Measurements from ENCODE around the gene HOXB6.
A peak's percentile ranks its signal among the peaks of the same experiment; 100 is the strongest.

Gene HOXB6

DNA sequence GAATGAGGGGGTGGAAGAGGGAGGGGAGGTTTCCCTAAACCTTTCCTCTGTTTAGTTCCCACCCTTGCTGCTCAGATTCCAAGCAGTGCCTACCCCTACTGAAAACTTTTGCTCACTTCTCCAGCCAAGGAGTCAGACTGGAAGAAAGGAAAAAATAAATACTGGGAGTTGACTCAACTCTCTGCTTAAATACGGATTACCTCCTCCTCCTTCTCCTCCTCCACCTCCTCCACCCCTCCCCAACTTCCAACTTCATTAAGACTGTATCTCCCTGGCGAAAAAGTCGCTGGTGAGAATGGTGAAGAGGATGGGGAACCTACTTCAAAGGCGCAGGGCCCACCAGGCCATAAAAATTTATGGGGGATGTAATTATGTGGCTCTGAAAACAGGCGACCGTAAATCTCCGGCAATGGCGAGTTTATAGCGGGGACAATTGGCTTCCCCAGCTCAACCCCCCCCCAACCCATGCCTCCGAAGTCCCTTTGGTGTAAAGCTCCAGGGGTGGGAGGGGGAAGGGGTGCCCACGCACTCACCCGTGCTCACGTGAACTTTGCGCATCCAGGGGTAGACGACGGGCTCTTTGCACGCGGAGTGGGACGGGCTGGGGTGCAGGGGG, 27.3 kb downstream of the HOXB6 start:
- Histone ChIP-seq H3K36me3 (ENCODE audit: control insufficient read depth, insufficient read depth, low read length, severe bottlenecking) (no peaks in the 10 kb centered on the region), H3K4me3 (ENCODE audit: low read length) (peak overlapping the region; percentile 87), H3K4me1 (ENCODE audit: control insufficient read depth, insufficient read depth, low read length) (peaks cover 62% of the 10 kb centered on the region), H3K9ac (ENCODE audit: low read length) (peak overlapping the region; percentile 93), H3K9me3 (ENCODE audit: control insufficient read depth, low read length) (no peaks in the 10 kb centered on the region), H3K27me3 (replicated peaks; ENCODE audit: control insufficient read depth, insufficient read depth, low read length) (no peaks in the 10 kb centered on the region)
- DNase-seq (ENCODE audit: low read depth), result no peak

DNA sequence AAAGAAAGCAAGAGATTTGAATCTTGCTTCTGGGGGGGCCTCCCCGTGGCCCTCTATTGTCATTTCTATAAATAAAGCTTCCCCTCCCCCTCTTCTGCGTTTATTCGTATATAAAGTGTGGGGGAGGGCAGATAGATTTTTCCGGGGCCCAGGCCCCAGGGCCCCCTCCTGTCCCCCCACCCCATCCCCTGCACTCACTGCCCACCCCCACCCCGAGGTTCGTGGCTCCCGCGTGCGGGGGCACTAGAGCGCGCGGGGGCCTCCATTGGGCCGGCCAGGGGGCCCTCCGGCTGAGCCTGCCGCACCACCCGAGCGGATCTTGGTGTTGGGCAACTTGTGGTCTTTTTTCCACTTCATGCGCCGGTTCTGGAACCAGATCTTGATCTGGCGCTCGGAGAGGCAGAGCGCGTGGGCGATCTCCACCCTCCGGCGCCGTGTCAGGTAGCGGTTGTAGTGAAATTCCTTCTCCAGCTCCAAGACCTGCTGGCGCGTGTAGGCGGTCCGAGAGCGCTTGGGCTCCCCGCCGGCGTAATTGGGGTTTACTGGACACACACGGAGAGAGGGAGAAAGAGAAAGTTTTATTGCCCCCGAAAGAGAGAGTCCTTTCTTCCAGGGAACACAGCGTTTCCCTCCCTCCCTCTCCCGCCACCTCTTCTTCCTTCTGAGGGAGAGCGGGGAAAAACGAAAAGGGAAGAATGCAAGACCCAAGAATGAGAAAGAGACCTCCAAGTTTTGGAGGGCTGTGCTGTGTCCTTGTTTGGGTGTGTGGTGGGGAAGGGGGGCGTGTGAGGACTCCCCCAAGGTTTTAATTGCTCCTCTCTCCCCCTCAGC, 28.1 kb downstream of the HOXB6 start:
- Histone ChIP-seq H3K36me3 (ENCODE audit: control insufficient read depth, insufficient read depth, low read length, severe bottlenecking) (no peaks in the 10 kb centered on the region), H3K4me3 (ENCODE audit: low read length) (peak overlapping the region; percentile 87), H3K27me3 (replicated peaks; ENCODE audit: control insufficient read depth, insufficient read depth, low read length) (no peaks in the 10 kb centered on the region), H3K9ac (ENCODE audit: low read length) (peak overlapping the region; percentile 93), H3K4me1 (ENCODE audit: control insufficient read depth, insufficient read depth, low read length) (peaks cover 68% of the 10 kb centered on the region), H3K9me3 (ENCODE audit: control insufficient read depth, low read length) (no peaks in the 10 kb centered on the region)
- DNase-seq (ENCODE audit: low read depth), result no peak

- H3K27me3 ChIP-seq (replicated peaks; ENCODE audit: control insufficient read depth, insufficient read depth, low read length), result no peaks in the 10 kb centered on the region
- H3K4me1 ChIP-seq (ENCODE audit: control insufficient read depth, insufficient read depth, low read length), result peaks cover 68% of the 10 kb centered on the region
- peak overlapping the region; percentile 73 for H3K4me3 ChIP-seq (ENCODE audit: low read length)
- DNase-seq (ENCODE audit: low read depth), result no peak
- H3K9ac ChIP-seq (ENCODE audit: low read length), result peak overlapping the region; percentile 88
- no peaks in the 10 kb centered on the region for H3K9me3 ChIP-seq (ENCODE audit: control insufficient read depth, low read length)
- no peaks in the 10 kb centered on the region for H3K36me3 ChIP-seq (ENCODE audit: control insufficient read depth, insufficient read depth, low read length, severe bottlenecking)
Measured at GRCh38 chr17:48575673-48576478, 28.9 kb downstream of the HOXB6 start.

DNA sequence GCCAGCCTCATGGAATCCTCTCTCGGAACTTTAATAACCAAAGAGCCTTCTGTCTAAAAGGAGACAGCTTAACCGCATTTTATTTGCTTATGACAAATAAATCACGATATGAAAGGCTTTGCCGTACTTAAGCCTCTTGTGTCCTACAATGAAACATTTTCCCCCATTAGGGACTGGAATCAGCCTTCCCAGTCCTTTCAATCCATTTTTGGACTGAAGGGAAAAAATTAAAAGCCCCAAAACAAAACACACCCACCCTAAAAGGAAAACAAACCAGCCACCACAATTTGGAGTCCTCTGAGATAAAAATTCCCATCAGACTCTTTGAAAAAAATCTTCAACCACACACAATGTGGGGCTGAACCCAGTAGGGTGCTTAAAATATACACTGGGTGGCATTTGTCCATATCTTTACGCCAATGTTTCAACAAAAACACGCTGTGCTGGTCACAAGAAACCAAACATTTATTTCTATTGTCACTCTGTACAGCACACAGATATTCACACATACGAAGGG, 29.7 kb downstream of the HOXB6 start:
- Histone ChIP-seq H3K9me3 (ENCODE audit: control insufficient read depth, low read length) (no peaks in the 10 kb centered on the region), H3K9ac (ENCODE audit: low read length) (peak overlapping the region; percentile 88), H3K36me3 (ENCODE audit: control insufficient read depth, insufficient read depth, low read length, severe bottlenecking) (no peaks in the 10 kb centered on the region), H3K4me3 (ENCODE audit: low read length) (peak overlapping the region; percentile 73), H3K4me1 (ENCODE audit: control insufficient read depth, insufficient read depth, low read length) (peaks cover 70% of the 10 kb centered on the region), H3K27me3 (replicated peaks; ENCODE audit: control insufficient read depth, insufficient read depth, low read length) (no peaks in the 10 kb centered on the region)
- no peak for DNase-seq (ENCODE audit: low read depth)

GRCh38 chr17:48574505-48575065, 30.2 kb downstream of the HOXB6 start:
- DNase-seq (ENCODE audit: low read depth), result no peak
- H3K9ac ChIP-seq (ENCODE audit: low read length), result peak overlapping the region; percentile 88
- H3K9me3 ChIP-seq (ENCODE audit: control insufficient read depth, low read length), result no peaks in the 10 kb centered on the region
- H3K4me1 ChIP-seq (ENCODE audit: control insufficient read depth, insufficient read depth, low read length), result peaks cover 75% of the 10 kb centered on the region
- no peaks in the 10 kb centered on the region for H3K27me3 ChIP-seq (replicated peaks; ENCODE audit: control insufficient read depth, insufficient read depth, low read length)
- H3K4me3 ChIP-seq (ENCODE audit: low read length), result peak overlapping the region; percentile 73
- no peaks in the 10 kb centered on the region for H3K36me3 ChIP-seq (ENCODE audit: control insufficient read depth, insufficient read depth, low read length, severe bottlenecking)

- H3K4me1 ChIP-seq (ENCODE audit: control insufficient read depth, insufficient read depth, low read length), result peaks cover 88% of the 10 kb centered on the region
- H3K9me3 ChIP-seq (ENCODE audit: control insufficient read depth, low read length), result no peaks in the 10 kb centered on the region
- peak overlapping the region; percentile 88 for H3K9ac ChIP-seq (ENCODE audit: low read length)
- no peaks in the 10 kb centered on the region for H3K36me3 ChIP-seq (ENCODE audit: control insufficient read depth, insufficient read depth, low read length, severe bottlenecking)
- no peaks in the 10 kb centered on the region for H3K27me3 ChIP-seq (replicated peaks; ENCODE audit: control insufficient read depth, insufficient read depth, low read length)
- peak overlapping the region; percentile 73 for H3K4me3 ChIP-seq (ENCODE audit: low read length)
- DNase-seq (ENCODE audit: low read depth), result no peak
Measured at GRCh38 chr17:48571826-48572417, 32.9 kb downstream of the HOXB6 start.

GRCh38 chr17:48571024-48571818, 33.6 kb downstream of the HOXB6 start:
- Histone ChIP-seq H3K36me3 (ENCODE audit: control insufficient read depth, insufficient read depth, low read length, severe bottlenecking) (no peaks in the 10 kb centered on the region), H3K4me3 (ENCODE audit: low read length) (peak overlapping the region; percentile 73), H3K9ac (ENCODE audit: low read length) (peak overlapping the region; percentile 88), H3K4me1 (ENCODE audit: control insufficient read depth, insufficient read depth, low read length) (peaks cover 85% of the 10 kb centered on the region), H3K27me3 (replicated peaks; ENCODE audit: control insufficient read depth, insufficient read depth, low read length) (no peaks in the 10 kb centered on the region), H3K9me3 (ENCODE audit: control insufficient read depth, low read length) (no peaks in the 10 kb centered on the region)
- DNase-seq (ENCODE audit: low read depth), result no peak

- Histone ChIP-seq H3K9ac (ENCODE audit: low read length) (peak overlapping the region; percentile 88), H3K4me1 (ENCODE audit: control insufficient read depth, insufficient read depth, low read length) (peaks cover 78% of the 10 kb centered on the region), H3K27me3 (replicated peaks; ENCODE audit: control insufficient read depth, insufficient read depth, low read length) (no peaks in the 10 kb centered on the region), H3K36me3 (ENCODE audit: control insufficient read depth, insufficient read depth, low read length, severe bottlenecking) (no peaks in the 10 kb centered on the region), H3K9me3 (ENCODE audit: control insufficient read depth, low read length) (no peaks in the 10 kb centered on the region), H3K4me3 (ENCODE audit: low read length) (peak overlapping the region; percentile 73)
- DNase-seq (ENCODE audit: low read depth), result no peak
Measured at GRCh38 chr17:48570325-48571023, 34.3 kb downstream of the HOXB6 start.

DNA sequence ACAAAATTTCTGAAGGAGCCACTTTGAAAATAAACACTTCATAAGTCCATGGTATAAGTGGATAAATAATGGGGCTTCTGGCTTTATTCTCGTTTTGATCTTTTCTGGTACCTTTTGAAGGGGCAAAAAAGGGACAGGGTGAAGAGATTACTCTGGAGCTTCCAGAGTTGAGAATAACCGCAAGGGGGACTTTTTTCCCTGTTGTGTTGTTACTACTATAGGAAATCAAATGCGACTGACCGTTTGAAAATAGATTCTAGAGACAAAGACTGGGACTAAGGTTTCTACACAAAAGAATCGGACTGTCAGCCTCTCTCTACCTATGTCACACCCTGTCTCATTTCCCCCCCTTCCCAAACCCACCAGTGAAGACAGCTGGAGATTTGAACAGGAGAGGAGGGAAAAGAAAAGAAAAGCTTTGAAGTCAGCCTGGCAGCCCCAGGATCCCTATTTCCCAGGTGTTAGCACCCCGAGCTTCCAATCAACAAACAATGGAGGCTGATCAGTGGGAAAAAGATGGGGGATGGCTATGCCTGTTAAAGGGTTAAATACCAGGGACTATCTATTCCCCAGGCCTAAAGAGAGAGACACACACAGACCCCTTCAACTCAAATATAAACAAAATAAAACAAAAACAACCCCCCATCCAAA, 35.0 kb downstream of the HOXB6 start:
- Histone ChIP-seq H3K9ac (ENCODE audit: low read length) (peak overlapping the region; percentile 88), H3K36me3 (ENCODE audit: control insufficient read depth, insufficient read depth, low read length, severe bottlenecking) (no peaks in the 10 kb centered on the region), H3K27me3 (replicated peaks; ENCODE audit: control insufficient read depth, insufficient read depth, low read length) (no peaks in the 10 kb centered on the region), H3K9me3 (ENCODE audit: control insufficient read depth, low read length) (no peaks in the 10 kb centered on the region), H3K4me3 (ENCODE audit: low read length) (peak overlapping the region; percentile 73), H3K4me1 (ENCODE audit: control insufficient read depth, insufficient read depth, low read length) (peaks cover 81% of the 10 kb centered on the region)
- DNase-seq (ENCODE audit: low read depth), result no peak
